Fibroblast of villous mesenchyme (primary cell): ENCODE measurements around the gene C1QBP. TPM values are rescaled to one million over a fixed set of nuclear protein-coding genes. Genes with fewer than 3 reads are reported as not detected.
"Not testable (repeated sequence)": the region's sequence is repeated elsewhere in the genome, so short reads cannot be mapped to it uniquely, and the experiment has no call there.

Experiments
- DNase-seq: peaks from one replicate; pipeline ENCODE4 v3.0.0-alpha.2; 2010; ENCODE audit warnings: low read depth
- H3K4me3 ChIP-seq: 2 replicates; pipeline ENCODE4 v1.5.1; 2011; ENCODE audit warnings: low read depth, mild to moderate bottlenecking, low read length
- total RNA-seq: library from RNA; depleted of rRNA; stranded (reverse); fragments of >200 nt; gene quantifications from 2 replicates; pipeline ENCODE4 v1.2.3, GENCODE V29; 2012
- TF ChIP-seq, protein P1 (sequence below): IDR thresholded peaks from 2 replicates; pipeline ENCODE4 v1.5.1; 2012; ENCODE audit warnings: low read depth, mild to moderate bottlenecking, low read length; ENCODE audit not compliant: insufficient read depth

The C1QBP gene
- total RNA-seq, 1 donor, result 233 TPM

GRCh38 chr17:5437721-5438317 lies 1.1 kb downstream of the C1QBP start:
- peak overlapping the region; percentile 77 for H3K4me3 ChIP-seq
- peak; percentile 54 for DNase-seq
- TF ChIP-seq, protein P1, sequence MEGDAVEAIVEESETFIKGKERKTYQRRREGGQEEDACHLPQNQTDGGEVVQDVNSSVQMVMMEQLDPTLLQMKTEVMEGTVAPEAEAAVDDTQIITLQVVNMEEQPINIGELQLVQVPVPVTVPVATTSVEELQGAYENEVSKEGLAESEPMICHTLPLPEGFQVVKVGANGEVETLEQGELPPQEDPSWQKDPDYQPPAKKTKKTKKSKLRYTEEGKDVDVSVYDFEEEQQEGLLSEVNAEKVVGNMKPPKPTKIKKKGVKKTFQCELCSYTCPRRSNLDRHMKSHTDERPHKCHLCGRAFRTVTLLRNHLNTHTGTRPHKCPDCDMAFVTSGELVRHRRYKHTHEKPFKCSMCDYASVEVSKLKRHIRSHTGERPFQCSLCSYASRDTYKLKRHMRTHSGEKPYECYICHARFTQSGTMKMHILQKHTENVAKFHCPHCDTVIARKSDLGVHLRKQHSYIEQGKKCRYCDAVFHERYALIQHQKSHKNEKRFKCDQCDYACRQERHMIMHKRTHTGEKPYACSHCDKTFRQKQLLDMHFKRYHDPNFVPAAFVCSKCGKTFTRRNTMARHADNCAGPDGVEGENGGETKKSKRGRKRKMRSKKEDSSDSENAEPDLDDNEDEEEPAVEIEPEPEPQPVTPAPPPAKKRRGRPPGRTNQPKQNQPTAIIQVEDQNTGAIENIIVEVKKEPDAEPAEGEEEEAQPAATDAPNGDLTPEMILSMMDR, result no peak

- H3K4me3 ChIP-seq, DNase-seq: not testable (repeated sequence)
Measured at GRCh38 chr17:5435781-5436315, 3.1 kb downstream of the C1QBP start.

DNA sequence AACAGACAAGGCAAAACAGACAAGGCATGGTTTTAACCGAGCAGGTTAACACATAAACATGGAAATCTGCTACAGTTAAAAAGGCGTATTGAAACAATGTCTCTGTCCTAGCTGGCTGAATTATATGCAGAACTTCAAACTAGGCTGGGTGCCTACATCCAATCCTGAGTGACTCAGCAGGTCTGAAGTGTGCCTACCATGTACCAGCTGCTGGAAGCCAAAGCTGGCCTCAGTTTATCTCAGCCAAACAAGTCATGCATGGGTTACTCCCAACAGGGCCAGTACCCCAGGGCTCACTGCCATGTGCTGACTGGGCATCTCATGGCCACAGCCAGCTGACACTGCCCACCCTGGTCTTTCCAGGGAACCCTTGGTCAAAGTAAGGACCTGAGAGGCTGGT lies 4.0 kb downstream of the C1QBP start:
- H3K4me3 ChIP-seq, result no peak overlapping the region
- DNase-seq, result no peak
- TF ChIP-seq, protein P1, result no peak

DNA sequence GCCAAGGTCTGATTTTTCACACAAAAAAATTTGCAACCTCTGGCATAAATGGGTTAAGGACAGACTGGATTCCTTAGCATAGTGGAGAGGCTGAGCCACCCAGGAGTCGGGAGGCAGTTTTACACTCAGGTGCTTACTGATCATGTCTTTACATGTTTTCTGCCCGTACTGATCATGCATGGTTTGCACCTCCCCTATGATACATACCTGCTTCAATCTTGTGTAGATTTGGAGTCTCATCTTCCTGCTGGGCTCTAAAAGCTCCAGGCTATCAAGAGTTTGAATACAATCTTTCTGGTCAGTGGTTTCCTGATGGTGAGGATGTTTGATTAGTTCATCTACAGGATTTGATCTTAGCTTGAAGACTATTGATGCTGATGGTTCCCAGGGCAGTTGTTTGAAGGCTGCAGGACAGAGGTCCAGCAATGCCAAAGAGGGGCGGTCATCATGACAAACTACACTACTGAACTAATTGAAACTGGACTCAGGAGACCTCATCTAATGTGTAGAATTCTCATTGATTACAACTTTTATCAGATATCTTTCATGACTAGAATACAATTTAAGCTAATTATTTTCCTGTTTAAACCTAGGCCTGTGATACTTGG lies 6.9 kb downstream of the C1QBP start:
- no peak for DNase-seq
- no peak overlapping the region for H3K4me3 ChIP-seq
- TF ChIP-seq, protein P1, result no peak

GRCh38 chr17:5431234-5431633 lies 7.7 kb downstream of the C1QBP start:
- H3K4me3 ChIP-seq, DNase-seq: not testable (repeated sequence)

DNA sequence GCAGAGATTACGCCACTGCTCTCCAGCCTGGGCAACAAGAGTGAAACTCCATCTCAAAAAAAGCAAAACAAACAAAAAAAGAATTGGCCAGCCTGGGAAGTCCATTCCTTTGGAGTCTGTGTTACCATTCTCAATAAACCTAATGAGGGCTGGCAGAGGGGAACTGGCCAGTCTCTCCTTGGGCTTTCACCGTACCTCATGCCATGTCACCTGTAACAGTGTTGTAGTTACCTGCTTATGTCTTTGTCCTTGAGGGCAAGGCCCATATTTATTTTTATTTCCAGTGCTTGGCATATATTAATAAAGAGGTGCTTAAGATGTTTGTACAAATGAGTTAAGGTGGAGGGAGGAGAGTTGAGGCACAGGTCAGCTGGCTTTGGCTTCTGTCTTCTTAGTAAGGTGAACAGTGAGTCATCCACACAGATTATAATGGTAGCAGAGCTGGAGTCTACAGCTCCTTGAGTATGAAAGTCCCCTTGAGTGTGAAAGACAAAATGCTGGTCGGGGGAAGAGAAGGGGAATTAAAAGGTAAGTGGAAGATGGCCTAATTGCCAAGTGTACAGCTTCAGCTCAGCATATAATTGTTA lies 8.4 kb downstream of the C1QBP start:
- no peak for DNase-seq
- TF ChIP-seq, protein P1, result no peak
- H3K4me3 ChIP-seq, result no peak overlapping the region

DNA sequence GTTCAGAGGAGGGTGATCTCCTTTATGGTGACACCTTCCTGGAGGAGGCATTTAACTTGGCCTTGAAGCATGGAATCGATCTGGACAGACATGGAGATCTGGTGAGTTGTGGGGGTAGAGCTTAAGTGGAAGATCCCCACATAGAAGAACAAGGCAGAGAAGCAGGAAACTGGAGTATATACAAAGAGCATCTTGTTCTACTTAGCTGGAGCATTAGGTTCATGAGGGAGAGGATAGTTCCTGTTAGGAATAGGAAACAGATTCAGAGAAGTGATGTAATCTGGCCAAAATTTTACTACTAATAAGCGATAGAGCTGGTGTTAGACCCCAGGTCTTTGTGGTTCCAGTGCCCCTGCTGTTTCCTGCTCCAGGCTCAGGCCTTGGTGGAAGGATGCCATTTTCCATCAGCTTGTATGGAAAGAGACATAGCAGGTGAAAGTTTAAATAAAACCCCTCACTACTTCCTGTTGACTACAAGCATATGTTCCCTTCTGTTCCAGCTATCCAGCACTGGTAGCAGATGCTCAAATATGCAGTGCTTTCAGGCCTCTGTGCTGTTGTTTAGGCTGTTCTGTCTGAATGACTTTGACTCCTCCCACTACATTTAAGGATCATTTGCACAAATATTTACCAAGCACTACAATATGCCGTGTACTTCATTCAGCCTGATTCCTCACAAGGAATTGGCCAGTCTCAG lies 9.6 kb downstream of the C1QBP start:
- DNase-seq, result peak; percentile 10
- TF ChIP-seq, protein P1, result no peak
- no peak overlapping the region for H3K4me3 ChIP-seq
